ENCODE results near the gene ZNF747.

- TF ChIP-seq CTCF (IDR thresholded peaks at IDR 0.05) (no peak), ZFX (IDR thresholded peaks at IDR 0.05; ENCODE audit: borderline replicate concordance) (no peak)
These were observed 23.1 kb downstream of the ZNF747 start for GRCh38 chr16:30511509-30511908.
